SK-N-SH (cell line): ENCODE measurements around the gene TRAF7. TPM values are rescaled to one million over a fixed set of nuclear protein-coding genes. Genes with fewer than 3 reads are reported as not detected.

Source experiments
- CTCF ChIA-PET: fragments of 300-600, 350-600 bp; formaldehyde crosslinking; extraction: SDS; loops from one replicate; lab custom pipeline; 2021; lab: Yijun Ruan, JAX
- POLR2A ChIA-PET: fragments of 350-600 bp; sonication (Branson Sonifier 250); formaldehyde crosslinking; extraction: SDS; loops from one replicate; lab custom pipeline; 2020; ENCODE audit warnings: antibody characterized with exemption, inconsistent platforms; lab: Yijun Ruan, JAX
- DNase-seq: peaks from one replicate; pipeline ENCODE4 v3.0.0; 2012
- H2AFZ ChIP-seq: fragments of 200-600 bp; sonication (generic); 2 replicates; pipeline ENCODE4 v1.8.1; 2016; ENCODE audit warnings: antibody characterized with exemption, mild to moderate bottlenecking, low read depth
- H3F3A ChIP-seq: fragments of 200-600 bp; sonication (generic); replicated peaks from 2 replicates; pipeline ENCODE3; 2016; ENCODE audit warnings: antibody characterized with exemption, mild to moderate bottlenecking; ENCODE audit not compliant: insufficient read depth
- H3K27ac ChIP-seq, 2 experiments: fragments of 200-500 bp in 1 of 2; fragments of 200-600 bp in 1 of 2; sonication (Bioruptor generic) in 1 of 2; sonication (generic), shearing (Covaris generic) in 1 of 2; 2 replicates each; pipeline versions ENCODE4 v1.5.1 to v1.6.1; 2014 to 2016; ENCODE audit warnings: low read depth in 2 of 2, inconsistent platforms in 1 of 2, low read length in 1 of 2, mild to moderate bottlenecking in 1 of 2, mixed read lengths in 1 of 2
- H3K27me3 ChIP-seq: fragments of 200-600 bp; sonication (generic), shearing (Covaris generic); 2 replicates; pipeline ENCODE4 v1.6.1; 2016; ENCODE audit warnings: mixed run types; ENCODE audit not compliant: insufficient read depth
- H3K36me3 ChIP-seq, 2 experiments: fragments of 200-500 bp in 1 of 2; fragments of 200-600 bp in 1 of 2; sonication (Bioruptor generic) in 1 of 2; sonication (generic) in 1 of 2; replicated peaks in 1 of 2; 2 replicates each; pipeline versions ENCODE3 to v1.5.1; 2014 to 2016; ENCODE audit warnings: low read length in 1 of 2, mild to moderate bottlenecking in 1 of 2; ENCODE audit not compliant: insufficient read depth in 2 of 2, control insufficient read depth in 1 of 2
- H3K4me1 ChIP-seq, 2 experiments: fragments of 200-500 bp in 1 of 2; fragments of 200-600 bp in 1 of 2; sonication (Bioruptor generic) in 1 of 2; sonication (generic), shearing (Covaris generic) in 1 of 2; 2 replicates each; pipeline versions ENCODE4 v1.5.1 to v1.6.1; 2014 to 2016; ENCODE audit warnings: low read depth in 1 of 2, low read length in 1 of 2, mixed run types in 1 of 2; ENCODE audit not compliant: insufficient read depth in 2 of 2, control insufficient read depth in 1 of 2
- H3K4me2 ChIP-seq: fragments of 200-600 bp; sonication (generic), shearing (Covaris generic); 2 replicates; pipeline ENCODE4 v1.6.1; 2017; ENCODE audit warnings: mixed run types
- H3K4me3 ChIP-seq, 2 experiments: fragments of 200-500 bp in 1 of 2; fragments of 200-600 bp in 1 of 2; sonication (Bioruptor generic) in 1 of 2; sonication (generic), shearing (Covaris generic) in 1 of 2; 2 replicates each; pipeline versions ENCODE4 v1.5.1 to v1.8.1; 2014 to 2016; ENCODE audit warnings: low read depth in 2 of 2, inconsistent platforms in 1 of 2, low read length in 1 of 2, mild to moderate bottlenecking in 1 of 2, mixed read lengths in 1 of 2, moderate library complexity in 1 of 2
- H3K79me2 ChIP-seq: fragments of 200-600 bp; sonication (generic); 2 replicates; pipeline ENCODE4 v1.8.1; 2017; ENCODE audit warnings: mild to moderate bottlenecking; ENCODE audit not compliant: insufficient read depth
- H3K9ac ChIP-seq: fragments of 200-600 bp; sonication (generic); 2 replicates; pipeline ENCODE4 v1.6.1; 2017; ENCODE audit warnings: mixed run types
- H3K9me2 ChIP-seq: fragments of 200-600 bp; sonication (generic); 2 replicates; pipeline ENCODE4 v1.6.1; 2017; ENCODE audit warnings: mixed run types
- H3K9me3 ChIP-seq: fragments of 200-600 bp; sonication (generic); 2 replicates; pipeline ENCODE4 v1.6.1; 2017; ENCODE audit warnings: mixed run types, mild to moderate bottlenecking, moderate library complexity
- H4K20me1 ChIP-seq: fragments of 200-600 bp; sonication (generic); 2 replicates; pipeline ENCODE4 v1.6.1; 2017; ENCODE audit warnings: mild to moderate bottlenecking, mixed run types; ENCODE audit not compliant: insufficient read depth
- CHD2 ChIP-seq: fragments of 150-350 bp; IDR thresholded peaks from 2 replicates; pipeline ENCODE4 v1.6.1; 2018; ENCODE audit warnings: low read length; ENCODE audit not compliant: partially characterized antibody
- EZH2phosphoT487 ChIP-seq: fragments of 200-600 bp; sonication (generic); IDR thresholded peaks from 2 replicates; pipeline ENCODE4 v1.6.1; 2017; ENCODE audit warnings: low read depth, mixed run types, mild to moderate bottlenecking, antibody characterized with exemption, moderate library complexity, borderline replicate concordance
- FOXJ3 ChIP-seq: sonication (generic); formaldehyde crosslinking; IDR thresholded peaks from 2 replicates; pipeline ENCODE4 v1.5.1; 2020; ENCODE audit warnings: mild to moderate bottlenecking, missing genetic modification reagents
- FOXM1 ChIP-seq: IDR thresholded peaks from 2 replicates; pipeline ENCODE4 v1.4.0; 2012; ENCODE audit warnings: low read depth, mild to moderate bottlenecking
- GATA2 ChIP-seq: sonication (generic); formaldehyde crosslinking; IDR thresholded peaks from 2 replicates; pipeline ENCODE4 v1.5.0; 2020; ENCODE audit warnings: mild to moderate bottlenecking, missing genetic modification reagents
- MAX ChIP-seq: IDR thresholded peaks from 2 replicates; pipeline ENCODE4 v1.4.0; 2012; ENCODE audit warnings: low read depth
- MXI1 ChIP-seq: IDR thresholded peaks from 2 replicates; pipeline ENCODE4 v1.6.1; 2012; ENCODE audit warnings: mild to moderate bottlenecking, low read depth, low read length, improper control_type of control experiment
- NFIC ChIP-seq: IDR thresholded peaks from 2 replicates; pipeline ENCODE4 v1.4.0; 2012; ENCODE audit warnings: borderline replicate concordance
- NRF1 ChIP-seq: IDR thresholded peaks from 2 replicates; pipeline ENCODE4 v1.6.1; 2012; ENCODE audit warnings: low read depth, mild to moderate bottlenecking, low read length
- POLR2AphosphoS5 ChIP-seq: IDR thresholded peaks from 2 replicates; pipeline ENCODE4 v1.6.1; 2012; ENCODE audit warnings: low read depth, low read length
- RAD21 ChIP-seq: IDR thresholded peaks from 2 replicates; pipeline ENCODE4 v1.6.1; 2012; ENCODE audit warnings: mild to moderate bottlenecking, low read length
- RCOR1 ChIP-seq: fragments of 150-350 bp; IDR thresholded peaks from 2 replicates; pipeline ENCODE4 v1.6.1; 2017; ENCODE audit warnings: antibody characterized with exemption, low read length
- RXRA ChIP-seq: IDR thresholded peaks from 2 replicates; pipeline ENCODE4 v1.4.0; 2012; ENCODE audit warnings: low read depth, mild to moderate bottlenecking, borderline replicate concordance
- SIN3A ChIP-seq: IDR thresholded peaks from 2 replicates; pipeline ENCODE4 v1.6.1; 2012; ENCODE audit warnings: low read depth, mild to moderate bottlenecking, low read length, moderate library complexity, borderline replicate concordance
- SMC3 ChIP-seq: IDR thresholded peaks from 2 replicates; pipeline ENCODE4 v1.6.1; 2012; ENCODE audit warnings: low read depth, low read length, improper control_type of control experiment
- TAF1 ChIP-seq: IDR thresholded peaks from 2 replicates; pipeline ENCODE4 v1.6.1; 2012; ENCODE audit warnings: low read depth, mild to moderate bottlenecking, low read length, moderate library complexity, borderline replicate concordance
- TCF12 ChIP-seq: IDR thresholded peaks from 2 replicates; pipeline ENCODE4 v1.4.0; 2012
- USF1 ChIP-seq: IDR thresholded peaks from 2 replicates; pipeline ENCODE4 v1.4.0; 2012; ENCODE audit warnings: low read depth, borderline replicate concordance
- USF2 ChIP-seq: fragments of 150-350 bp; IDR thresholded peaks from 2 replicates; pipeline ENCODE4 v1.6.1; 2017; ENCODE audit warnings: antibody characterized with exemption, low read length, low read depth, borderline replicate concordance
- WGBS: methylation state at CpG from one replicate; pipeline ENCODE4 v1.1.6; 2017; ENCODE audit warnings: low lambda C conversion rate; 5-methylcytosine and 5-hydroxymethylcytosine counted together
- polyA plus RNA-seq, 3 experiments: library from polyadenylated mRNA; depleted of rRNA; stranded (reverse); fragments of >200 nt; gene quantifications; 2 replicates each; pipeline ENCODE4 v1.2.3, GENCODE V29; 2012

TRAF7 gene
- polyA plus RNA-seq, 1 of the 3 experiments (the other 2 are of a cell fraction), result 73.0 TPM

- no peak overlapping the region for H2AFZ ChIP-seq
- ChIA-PET POLR2A (no interaction called here), CTCF (interaction anchor here (1.5 kb wide), 1 partner anchor 20 kb away, joined by 3 read pairs; no protein-coding TSS in a partner anchor)
- no peaks in the 10 kb centered on the region for H3F3A ChIP-seq
- DNase-seq, result no peak
- H3K27ac ChIP-seq, result no peak overlapping the region
- H3K4me3 ChIP-seq, result no peak overlapping the region
- H4K20me1 ChIP-seq, result no peaks in the 10 kb centered on the region
- H3K9me3 ChIP-seq, result no peaks in the 10 kb centered on the region
- peaks cover 0 to 76% of the 10 kb centered on the region in 2 experiments for H3K36me3 ChIP-seq
- whole genome bisulfite sequencing, result 88% methylated on average over 3 of the region's 4 CpGs
- H3K79me2 ChIP-seq, result no peaks in the 10 kb centered on the region
- H3K27me3 ChIP-seq, result no peaks in the 10 kb centered on the region
- TF ChIP-seq NFIC (no peak), RCOR1 (no peak)
- H3K9me2 ChIP-seq, result no peaks in the 10 kb centered on the region
- H3K9ac ChIP-seq, result no peak overlapping the region
- H3K4me2 ChIP-seq, result no peak overlapping the region
- H3K4me1 ChIP-seq, result no peaks in the 10 kb centered on the region
These were observed 18.3 kb downstream of the TRAF7 start for GRCh38 chr16:2173916-2174315.

- Histone ChIP-seq H3K4me2 (no peak overlapping the region), H3K36me3 (peaks cover 0 to 73% of the 10 kb centered on the region in 2 experiments), H3K27me3 (no peaks in the 10 kb centered on the region), H3K27ac (no peak overlapping the region), H3K9me2 (no peaks in the 10 kb centered on the region), H3K9me3 (no peaks in the 10 kb centered on the region), H4K20me1 (no peaks in the 10 kb centered on the region), H3F3A (no peaks in the 10 kb centered on the region), H3K9ac (no peak overlapping the region), H2AFZ (no peak overlapping the region), H3K79me2 (no peaks in the 10 kb centered on the region), H3K4me1 (no peaks in the 10 kb centered on the region), H3K4me3 (no peak overlapping the region)
- WGBS, result 99% methylated on average over 13 of the region's 21 CpGs
- ChIA-PET POLR2A (interaction anchor here (1.4 kb wide), 1 partner anchor 12 kb away, joined by 4 read pairs; no protein-coding TSS in a partner anchor), CTCF (interaction anchor here (1.5 kb wide), 1 partner anchor 20 kb away, joined by 4 read pairs; no protein-coding TSS in a partner anchor)
- DNase-seq, result no peak
- TF ChIP-seq SMC3 (no peak), RXRA (no peak), TCF12 (no peak), USF1 (no peak)
These were observed 19.0 kb downstream of the TRAF7 start for GRCh38 chr16:2174396-2175131.

GRCh38 chr16:2175454-2175853, 19.9 kb downstream of the TRAF7 start:
- Histone ChIP-seq H3K9me3 (no peaks in the 10 kb centered on the region), H3F3A (no peaks in the 10 kb centered on the region), H2AFZ (no peak overlapping the region), H4K20me1 (no peaks in the 10 kb centered on the region), H3K4me2 (no peak overlapping the region), H3K36me3 (peaks cover 0 to 64% of the 10 kb centered on the region in 2 experiments), H3K27ac (no peak overlapping the region), H3K9ac (no peak overlapping the region), H3K79me2 (no peaks in the 10 kb centered on the region), H3K4me1 (no peaks in the 10 kb centered on the region), H3K27me3 (no peaks in the 10 kb centered on the region), H3K9me2 (no peaks in the 10 kb centered on the region), H3K4me3 (no peak overlapping the region)
- ChIA-PET POLR2A (interaction anchor here (1.4 kb wide), 1 partner anchor 13 kb away, joined by 4 read pairs; no protein-coding TSS in a partner anchor), CTCF (interaction anchor here (1.5 kb wide), 1 partner anchor 19 kb away, joined by 4 read pairs; no protein-coding TSS in a partner anchor)
- DNase-seq, result no peak
- WGBS, result 100% methylated on average over 1 of the region's 10 CpGs
- no peak for TF ChIP-seq EZH2phosphoT487
- no peak for TF ChIP-seq RCOR1
- TF ChIP-seq TAF1, result no peak
- no peak for TF ChIP-seq FOXM1
- no peak for TF ChIP-seq SIN3A
- no peak for TF ChIP-seq NRF1
- TF ChIP-seq GATA2 (CRISPR knock-in tag), result no peak
- TF ChIP-seq RXRA, result no peak
- TF ChIP-seq FOXJ3 (CRISPR knock-in tag), result no peak
- no peak for TF ChIP-seq MAX
- no peak for TF ChIP-seq MXI1
- no peak for TF ChIP-seq USF2
- no peak for TF ChIP-seq RAD21
- TF ChIP-seq NFIC, result no peak
- TF ChIP-seq POLR2AphosphoS5, result no peak
- no peak for TF ChIP-seq CHD2
- TF ChIP-seq SMC3, result no peak
